GM10266 (cell line): Measurements from ENCODE around the gene VEZF1.

ENCODE experiments used
- DNase-seq: peaks from one replicate; pipeline ENCODE4 v3.0.0; 2012; ENCODE audit errors: extremely low spot score
- TF ChIP-seq, protein P1 (sequence below): IDR thresholded peaks from 2 replicates; pipeline ENCODE4 v1.5.1; 2012; ENCODE audit warnings: mild to moderate bottlenecking, low read depth; ENCODE audit not compliant: control insufficient read depth, insufficient read depth; ENCODE audit errors: missing control alignments

The VEZF1 gene

DNA sequence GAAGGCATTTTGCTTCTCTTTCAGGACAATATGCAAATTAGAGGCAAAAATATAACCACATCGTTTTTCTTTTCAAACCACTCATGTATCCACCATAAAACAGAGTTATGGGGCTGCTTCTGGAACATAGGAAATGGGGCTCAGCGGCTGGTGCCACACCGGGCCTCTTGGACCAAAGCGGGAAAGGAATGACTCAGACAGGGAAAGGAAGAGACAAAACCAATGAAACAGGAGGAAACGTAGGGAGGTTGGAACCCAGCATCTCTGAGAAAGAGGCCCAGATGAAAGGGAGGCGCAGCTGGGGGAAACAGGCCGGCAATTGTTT, 61.4 kb downstream of the VEZF1 start:
- TF ChIP-seq, protein P1, sequence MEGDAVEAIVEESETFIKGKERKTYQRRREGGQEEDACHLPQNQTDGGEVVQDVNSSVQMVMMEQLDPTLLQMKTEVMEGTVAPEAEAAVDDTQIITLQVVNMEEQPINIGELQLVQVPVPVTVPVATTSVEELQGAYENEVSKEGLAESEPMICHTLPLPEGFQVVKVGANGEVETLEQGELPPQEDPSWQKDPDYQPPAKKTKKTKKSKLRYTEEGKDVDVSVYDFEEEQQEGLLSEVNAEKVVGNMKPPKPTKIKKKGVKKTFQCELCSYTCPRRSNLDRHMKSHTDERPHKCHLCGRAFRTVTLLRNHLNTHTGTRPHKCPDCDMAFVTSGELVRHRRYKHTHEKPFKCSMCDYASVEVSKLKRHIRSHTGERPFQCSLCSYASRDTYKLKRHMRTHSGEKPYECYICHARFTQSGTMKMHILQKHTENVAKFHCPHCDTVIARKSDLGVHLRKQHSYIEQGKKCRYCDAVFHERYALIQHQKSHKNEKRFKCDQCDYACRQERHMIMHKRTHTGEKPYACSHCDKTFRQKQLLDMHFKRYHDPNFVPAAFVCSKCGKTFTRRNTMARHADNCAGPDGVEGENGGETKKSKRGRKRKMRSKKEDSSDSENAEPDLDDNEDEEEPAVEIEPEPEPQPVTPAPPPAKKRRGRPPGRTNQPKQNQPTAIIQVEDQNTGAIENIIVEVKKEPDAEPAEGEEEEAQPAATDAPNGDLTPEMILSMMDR: no peak
- no peak for DNase-seq

GRCh38 chr17:57925361-57925990, 62.6 kb downstream of the VEZF1 start:
- DNase-seq: no peak
- TF ChIP-seq, protein P1: no peak

DNA sequence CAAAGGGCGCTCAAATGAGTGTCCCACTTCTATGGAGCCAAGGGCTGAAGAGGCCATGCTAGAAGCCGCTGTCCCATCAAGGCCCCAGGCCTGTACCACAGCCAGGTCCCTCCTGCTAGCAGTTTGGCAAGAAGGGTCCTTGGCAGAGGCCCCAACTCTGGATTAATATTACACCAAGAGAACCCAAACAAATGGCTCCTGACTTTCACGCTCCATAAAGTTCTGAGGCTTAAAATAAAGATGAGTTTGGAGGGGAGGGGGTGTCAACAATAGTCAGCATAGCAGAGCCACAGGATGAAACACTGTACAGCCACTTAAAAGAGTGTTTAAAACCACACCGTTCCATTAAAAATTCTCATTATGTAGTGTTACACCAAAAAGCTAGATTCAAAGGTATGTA, 63.4 kb downstream of the VEZF1 start:
- no peak for DNase-seq
- TF ChIP-seq, protein P1: no peak
